GM19463 (cell line): ENCODE measurements around the gene ATP8A2.

Experiments
- ATAC-seq: cut with Tn5 transposase; IDR thresholded peaks from one replicate; pipeline ENCODE4 v1.9.1; 2021; ENCODE audit warnings: mild to moderate bottlenecking, moderate library complexity; ENCODE audit not compliant: unreplicated experiment

The ATP8A2 gene

DNA sequence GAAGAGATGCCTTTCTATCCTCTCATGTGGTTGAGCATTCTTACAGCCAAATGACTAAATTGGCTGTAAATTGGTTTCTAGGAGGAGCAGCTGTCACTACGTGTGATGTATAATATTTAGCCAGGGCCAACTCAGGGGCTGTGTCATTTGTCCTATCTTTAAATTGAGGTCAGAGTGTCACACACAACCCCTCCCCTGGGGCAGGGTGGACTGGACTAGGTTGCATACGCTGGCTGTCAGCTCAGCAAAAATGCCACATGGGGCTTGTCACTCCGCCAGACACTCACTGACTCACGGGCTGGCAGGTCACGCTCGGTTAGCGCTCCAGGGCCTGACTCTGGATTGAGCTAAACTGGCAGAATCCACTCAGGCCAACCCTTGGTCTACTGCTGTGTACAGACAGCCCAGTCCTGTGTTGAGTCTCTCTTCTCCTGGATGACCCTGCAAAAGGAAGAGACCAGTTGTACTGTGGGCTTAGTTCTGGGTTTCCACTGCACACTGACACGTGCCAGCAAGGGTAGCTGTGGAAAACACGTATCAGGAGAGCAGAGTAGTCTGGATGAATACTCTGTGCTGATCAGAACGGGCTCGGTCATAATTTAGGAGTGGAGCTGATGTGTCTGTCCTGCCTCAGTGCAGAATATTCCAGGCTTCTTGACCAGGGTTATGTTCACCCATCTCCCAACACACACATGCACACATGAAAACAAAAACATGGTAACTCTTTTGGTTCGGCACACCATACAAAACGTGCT lies 650.9 kb downstream of the ATP8A2 start:
- peak; percentile 48 for ATAC-seq

DNA sequence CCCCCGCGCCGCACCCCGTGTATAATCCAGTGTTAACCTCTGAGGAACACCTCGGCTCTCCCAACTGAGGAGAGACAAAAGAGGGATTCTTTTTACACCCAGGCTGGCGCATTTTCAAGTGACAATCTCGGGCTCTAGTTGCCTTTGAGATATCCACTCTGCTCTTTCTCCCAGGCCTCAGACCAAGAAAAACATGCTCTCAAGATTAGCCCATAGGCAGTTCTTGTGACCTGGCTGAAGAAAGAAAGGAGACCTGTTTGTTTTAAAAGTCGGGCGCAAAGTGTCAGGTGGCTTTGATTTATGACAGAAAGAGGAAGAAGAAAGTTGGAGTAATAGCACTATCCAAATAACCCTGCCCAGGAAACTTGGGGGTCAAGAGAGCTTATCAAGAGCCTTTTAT lies 652.8 kb downstream of the ATP8A2 start:
- no peak for ATAC-seq

DNA sequence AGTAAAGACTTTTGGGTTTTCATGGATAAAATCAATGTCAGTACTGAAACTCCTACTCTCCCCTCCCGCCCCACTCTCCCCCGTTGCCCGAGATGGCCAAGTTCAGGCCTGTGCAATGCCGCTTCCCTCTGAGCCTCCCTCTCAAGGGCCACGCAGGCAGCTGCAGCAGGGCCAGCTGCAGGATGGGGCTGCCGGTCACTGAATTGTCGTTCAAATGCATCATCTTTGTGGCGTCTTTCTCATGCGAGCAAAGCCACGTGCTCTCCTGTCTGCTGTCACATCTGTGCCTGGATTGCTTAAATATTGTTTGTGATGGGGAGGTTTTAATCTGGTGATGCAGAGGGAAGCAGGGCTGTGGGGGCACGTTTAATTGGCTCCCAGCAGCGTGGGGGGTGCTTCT lies 653.4 kb downstream of the ATP8A2 start:
- no peak for ATAC-seq

DNA sequence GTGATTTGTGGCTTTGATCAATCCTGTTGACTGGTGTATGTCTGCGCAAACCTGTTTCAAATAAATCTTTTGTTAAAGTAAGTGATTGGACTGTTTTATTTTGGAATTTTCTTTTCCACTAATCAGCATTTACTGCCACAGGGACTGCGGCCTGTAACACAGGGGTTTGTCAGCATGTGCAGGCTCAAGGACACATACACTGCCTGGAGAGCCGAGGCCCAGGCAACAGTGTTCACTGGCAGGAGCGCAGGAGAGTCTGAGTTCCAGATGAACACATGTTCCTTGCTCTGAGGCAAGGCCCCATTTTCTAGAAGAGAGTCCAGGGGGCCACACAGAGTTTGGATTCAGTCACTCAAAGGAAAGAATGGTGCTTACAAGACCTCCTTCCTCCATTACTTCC lies 654.0 kb downstream of the ATP8A2 start:
- no peak for ATAC-seq

DNA sequence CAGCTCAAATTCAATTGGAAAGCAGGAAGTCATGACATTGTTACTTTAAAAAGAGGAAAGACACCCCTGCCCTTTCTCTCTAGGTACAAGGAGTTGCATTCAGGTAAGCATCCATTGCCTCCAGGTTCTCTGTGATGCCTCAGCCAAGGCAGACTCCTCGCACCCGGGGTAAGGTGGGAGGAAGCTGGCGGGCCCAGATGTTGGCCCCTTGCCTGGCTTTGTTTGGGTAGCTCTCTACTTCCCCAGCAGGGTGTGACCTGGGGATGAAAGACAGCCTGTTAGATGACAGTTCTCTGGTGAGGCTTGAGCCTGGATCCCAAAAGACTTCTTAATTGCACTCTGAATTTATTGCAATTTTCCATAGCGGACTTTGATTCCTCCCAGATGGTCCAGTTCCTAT lies 654.4 kb downstream of the ATP8A2 start:
- no peak for ATAC-seq

DNA sequence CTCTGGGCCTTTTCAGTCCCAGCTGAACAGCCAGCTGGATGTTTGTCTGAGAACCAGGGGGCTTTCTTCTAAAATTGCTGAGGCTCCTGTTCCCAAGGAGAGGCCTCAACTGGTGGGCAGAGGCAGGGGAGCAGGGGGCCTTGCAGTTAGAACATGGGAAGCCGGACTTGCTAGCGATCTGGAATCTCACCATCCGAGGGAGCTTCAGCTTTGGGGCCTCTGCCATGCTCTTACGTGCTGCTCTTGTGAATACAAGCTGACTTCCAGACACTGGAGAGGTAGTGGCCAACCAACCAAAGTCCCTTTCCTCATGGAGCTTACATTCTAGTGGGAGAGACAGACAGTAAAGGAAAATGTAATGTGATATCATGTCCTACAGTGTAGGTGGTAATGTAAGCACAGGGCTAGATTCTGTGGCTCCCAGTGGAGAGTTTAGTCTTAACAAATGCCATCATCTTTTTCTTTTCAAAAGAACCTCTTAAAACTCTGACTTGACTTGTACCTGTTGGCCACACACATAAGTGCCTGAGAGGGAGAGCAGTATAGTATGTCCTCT lies 657.9 kb downstream of the ATP8A2 start:
- no peak for ATAC-seq

DNA sequence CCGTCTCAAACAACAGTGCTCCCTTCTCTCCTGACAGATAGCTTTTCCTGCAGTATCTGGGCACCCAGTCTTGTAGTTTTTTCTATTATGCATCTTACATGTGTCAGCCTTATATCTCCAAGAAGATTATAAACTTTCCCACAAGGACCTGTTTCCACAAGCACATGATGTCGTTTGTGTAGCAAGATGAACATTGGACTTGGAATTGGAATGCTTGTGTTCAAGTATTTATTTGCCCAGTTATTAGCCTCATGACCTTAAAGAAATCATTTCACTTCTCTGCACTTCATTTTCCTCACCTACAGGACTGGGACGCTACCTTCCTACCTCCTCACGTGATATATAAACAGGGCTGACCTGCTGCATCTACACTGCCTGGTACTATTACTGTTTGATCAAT lies 658.6 kb downstream of the ATP8A2 start:
- no peak for ATAC-seq

DNA sequence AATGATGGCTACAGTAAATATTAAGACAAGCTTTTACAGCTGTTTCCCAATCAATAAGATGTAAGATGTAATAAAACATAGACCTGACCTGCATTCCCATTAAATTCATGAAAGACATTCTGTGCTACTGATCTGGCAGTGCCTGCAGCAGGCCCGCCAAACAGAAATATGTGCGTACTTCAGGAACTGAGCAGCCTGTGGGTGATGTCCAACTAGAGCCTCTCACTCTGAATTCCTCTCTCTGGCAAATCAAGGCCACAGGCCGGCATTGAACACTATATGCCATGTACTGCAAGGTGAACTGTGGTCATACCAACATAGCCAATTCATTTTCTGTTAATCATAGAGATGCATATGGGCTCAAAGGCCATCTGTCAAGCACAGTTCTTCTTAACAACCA lies 662.2 kb downstream of the ATP8A2 start:
- no peak for ATAC-seq

DNA sequence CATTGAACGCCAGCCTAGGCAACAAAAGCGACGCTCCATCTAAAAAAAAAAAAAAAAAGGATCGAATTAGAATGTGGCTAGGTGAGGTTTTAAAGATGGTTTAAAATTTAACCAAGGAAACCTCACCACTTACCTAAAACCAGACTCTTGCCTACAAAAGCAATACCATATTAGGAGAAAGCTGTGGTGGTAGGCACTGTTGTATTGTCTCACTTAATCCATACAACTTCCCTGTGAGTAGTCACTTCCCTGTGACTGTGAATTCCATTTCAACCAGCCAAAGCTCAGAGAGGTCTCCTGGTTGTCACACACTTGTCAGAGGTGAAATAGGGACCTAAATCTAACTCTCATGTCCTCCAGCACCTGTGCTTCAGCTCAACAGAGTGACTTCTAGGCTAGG lies 664.6 kb downstream of the ATP8A2 start:
- no peak for ATAC-seq

DNA sequence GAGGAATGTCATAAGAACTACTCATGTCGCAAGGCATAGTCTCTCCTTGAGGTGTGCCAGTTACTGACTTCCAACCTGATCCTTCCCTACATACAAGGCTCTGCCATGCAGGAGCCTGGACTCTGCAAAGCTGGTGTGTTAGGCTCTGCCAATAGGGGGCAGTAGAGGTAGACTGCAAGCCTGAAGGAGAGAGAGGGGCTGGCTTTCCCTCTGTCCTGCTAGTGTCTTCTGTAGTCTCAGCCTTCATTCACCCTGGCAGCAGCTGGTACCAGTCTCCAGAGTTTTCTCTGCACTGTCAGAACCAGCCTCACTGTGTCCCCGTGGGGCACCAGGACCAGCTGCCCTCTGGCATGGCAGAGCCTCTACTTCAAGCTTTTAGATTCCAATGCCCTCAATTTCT lies 665.5 kb downstream of the ATP8A2 start:
- ATAC-seq = no peak

DNA sequence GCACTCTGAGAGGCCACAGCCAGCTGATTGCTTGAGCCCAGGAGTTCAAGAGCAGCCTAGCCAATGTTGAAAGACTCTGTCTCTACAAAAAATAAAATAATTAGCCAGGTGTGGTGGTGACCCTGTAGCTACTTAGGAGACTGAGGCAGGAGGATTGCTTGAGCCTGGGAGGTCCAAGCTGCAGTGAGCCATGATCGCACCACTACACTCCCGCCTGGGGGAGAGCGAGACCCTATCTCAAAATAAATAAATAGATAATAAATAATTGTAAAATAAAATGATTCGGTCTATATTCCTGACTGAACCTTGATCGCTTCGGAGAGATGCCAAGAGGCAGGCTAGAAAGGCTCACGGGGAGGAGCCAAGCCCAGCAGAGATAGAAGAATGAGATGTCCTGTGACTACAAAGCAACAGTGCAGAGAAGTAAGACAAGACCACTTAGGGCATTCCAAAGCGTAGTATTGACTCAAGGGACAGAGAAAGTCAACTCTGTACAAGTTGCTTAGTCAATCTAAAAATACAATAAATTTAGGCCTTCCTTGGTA lies 667.2 kb downstream of the ATP8A2 start:
- ATAC-seq = no peak

DNA sequence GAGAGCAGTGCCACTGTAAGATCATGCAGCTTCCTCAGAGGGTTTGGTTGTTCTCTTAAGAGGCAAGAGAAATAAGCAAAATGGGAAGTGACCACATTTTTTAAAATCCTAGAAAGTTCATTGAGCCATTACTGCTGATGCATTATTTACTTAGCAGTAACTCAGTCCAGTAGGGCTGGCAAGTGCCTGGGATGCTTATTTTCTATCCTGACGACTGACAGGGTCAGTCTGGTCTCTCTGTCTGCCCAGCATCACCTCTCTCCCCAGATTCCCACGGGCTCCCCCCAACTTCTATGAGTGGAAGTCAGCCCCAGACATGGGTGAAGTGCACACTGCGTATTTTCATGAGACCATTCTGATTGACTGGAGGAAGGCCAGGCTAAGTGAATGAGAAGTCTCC lies 669.7 kb downstream of the ATP8A2 start:
- ATAC-seq = no peak

DNA sequence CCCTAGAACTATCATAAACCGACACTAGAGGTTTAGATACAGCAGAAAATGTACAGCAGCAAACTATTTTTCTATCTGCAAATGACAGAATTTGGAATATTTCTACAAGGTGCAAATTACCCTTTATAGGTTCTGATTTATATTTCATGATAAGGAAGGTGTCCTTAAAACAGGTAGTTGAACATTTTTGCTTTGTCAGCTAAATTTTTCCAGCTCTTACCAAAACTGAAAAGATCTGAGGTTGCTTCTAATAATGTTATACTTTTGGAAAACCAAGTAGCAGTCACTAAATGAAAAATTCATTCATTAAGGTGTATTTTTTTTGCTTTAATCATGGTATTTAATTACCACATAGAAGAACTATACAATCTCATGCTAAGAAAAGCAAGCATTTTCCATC lies 671.0 kb downstream of the ATP8A2 start:
- no peak for ATAC-seq

DNA sequence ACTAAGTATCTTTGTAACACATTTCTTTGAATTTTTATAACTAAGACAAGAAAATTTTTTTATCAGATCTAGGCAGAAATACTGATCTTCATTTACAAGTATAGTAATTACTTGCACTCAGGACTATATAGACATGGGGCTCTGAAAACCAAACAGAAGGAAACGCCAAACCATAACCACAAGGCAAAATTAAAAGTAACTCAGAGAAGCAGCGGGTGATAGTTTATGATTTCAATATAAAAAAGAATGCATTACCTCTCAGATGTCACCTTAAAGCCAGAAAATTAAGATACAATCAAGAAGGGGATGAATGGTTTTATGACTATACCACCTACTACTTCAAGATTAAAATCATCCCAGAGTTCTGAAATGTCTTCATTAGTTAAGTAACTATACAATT lies 673.4 kb downstream of the ATP8A2 start:
- no peak for ATAC-seq

DNA sequence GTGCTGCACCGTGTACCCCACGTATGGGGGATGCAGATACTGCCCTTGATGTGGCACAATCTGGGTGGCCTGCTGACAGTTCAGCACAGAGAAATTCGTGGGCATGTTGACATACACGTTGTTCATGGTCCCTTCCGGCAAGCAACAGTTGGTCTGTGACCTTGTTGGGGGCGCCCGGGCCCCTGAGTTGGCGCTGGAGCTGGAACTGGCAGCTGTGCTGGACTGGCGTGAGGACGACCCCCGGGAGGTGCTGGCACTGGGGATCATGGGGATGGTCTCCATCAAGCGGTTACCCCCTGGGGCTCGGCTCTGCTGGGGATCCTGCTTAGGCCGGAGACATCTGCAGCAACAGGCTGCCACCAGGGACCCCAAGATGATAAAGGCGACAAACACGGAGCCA lies 674.9 kb downstream of the ATP8A2 start:
- ATAC-seq = no peak

DNA sequence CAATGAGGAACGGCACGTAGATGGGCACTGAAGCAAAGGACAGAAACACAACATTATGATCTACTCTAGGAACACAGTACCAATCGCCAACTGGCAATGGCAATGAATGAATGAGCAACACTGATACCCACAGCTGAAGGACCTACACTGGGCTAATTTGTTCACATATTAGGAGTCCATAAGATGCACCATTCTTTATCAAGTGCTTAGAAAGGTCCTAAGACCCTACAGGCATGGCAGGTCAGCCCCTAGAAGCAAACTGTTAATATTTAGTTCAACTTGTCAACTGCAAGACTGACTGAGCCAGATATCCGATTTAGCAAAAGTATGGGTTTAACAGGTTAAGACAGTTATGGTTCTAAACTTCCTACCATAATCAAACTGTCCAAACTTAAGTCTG lies 675.3 kb downstream of the ATP8A2 start:
- ATAC-seq = no peak

DNA sequence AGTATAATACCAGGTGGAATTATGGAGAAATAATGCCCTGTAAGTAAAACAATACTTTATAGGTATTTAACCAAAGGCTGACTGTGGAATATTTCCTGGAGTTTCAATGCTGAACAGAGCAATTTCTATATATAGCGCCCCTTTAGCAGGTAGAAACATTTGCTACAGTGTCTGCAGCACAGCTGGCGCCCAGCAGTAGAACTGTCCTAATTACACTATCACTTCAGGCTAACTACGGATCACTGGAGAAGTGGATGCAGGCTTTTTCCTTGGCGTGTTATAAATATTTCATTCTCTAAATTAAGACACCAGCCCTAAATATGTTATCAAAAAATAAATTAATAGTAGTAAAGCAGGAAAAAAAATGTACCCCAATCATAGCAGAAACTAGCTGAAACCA lies 677.0 kb downstream of the ATP8A2 start:
- no peak for ATAC-seq

DNA sequence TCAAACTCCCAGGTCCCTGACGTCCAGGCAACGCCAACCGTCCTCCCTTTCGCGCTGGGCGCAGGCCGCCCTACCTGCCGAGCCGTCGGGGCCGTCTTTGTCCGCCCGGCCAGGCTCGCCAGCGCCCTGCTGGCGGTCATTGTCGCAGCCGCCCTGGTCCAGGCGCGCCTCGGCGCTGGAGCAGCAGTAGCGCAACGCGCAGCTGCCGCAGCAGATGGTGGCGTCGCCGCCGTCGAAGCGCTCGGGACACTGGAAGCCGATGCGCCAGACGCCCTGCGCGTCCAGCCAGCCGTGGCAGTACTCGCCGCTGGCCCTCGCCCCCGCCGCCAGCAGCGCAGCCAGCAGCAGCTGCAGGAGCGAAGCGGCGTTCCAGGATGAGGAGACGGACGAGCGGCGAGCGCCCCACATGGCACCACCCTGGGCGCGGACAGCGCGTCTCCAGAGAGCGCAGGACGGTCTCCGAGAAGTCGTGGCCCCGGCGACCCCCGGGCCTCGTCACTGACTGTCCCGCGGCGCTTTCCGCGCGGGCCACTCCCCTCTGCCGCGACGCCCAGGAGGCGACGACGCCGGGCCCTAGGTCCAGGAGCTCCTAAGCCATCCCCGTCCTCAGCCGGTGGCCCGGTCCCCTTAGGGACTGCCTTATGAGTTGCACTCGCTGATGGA lies 678.9 kb downstream of the ATP8A2 start:
- no peak for ATAC-seq

DNA sequence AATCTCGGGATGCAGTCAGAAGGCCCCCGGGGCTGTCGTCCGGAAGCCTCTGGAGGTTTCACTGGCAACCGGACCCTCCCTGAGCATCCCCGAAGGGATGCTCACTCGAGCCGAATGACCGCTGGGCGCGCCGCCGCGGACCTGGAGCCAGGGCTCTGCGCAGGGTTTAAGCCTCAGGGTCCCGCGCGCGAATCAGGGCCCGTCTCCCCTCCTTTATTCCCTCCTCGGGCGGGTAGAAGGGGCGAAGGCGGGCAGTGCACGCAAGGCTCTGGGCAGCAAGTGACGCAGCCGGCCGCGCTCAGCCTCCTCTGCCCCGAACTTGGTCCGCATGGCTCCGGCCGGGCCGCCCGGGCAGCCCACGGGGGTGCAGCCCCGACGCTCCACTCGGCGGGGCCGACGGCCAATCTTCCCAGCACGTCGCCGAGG lies 679.5 kb downstream of the ATP8A2 start:
- no peak for ATAC-seq

DNA sequence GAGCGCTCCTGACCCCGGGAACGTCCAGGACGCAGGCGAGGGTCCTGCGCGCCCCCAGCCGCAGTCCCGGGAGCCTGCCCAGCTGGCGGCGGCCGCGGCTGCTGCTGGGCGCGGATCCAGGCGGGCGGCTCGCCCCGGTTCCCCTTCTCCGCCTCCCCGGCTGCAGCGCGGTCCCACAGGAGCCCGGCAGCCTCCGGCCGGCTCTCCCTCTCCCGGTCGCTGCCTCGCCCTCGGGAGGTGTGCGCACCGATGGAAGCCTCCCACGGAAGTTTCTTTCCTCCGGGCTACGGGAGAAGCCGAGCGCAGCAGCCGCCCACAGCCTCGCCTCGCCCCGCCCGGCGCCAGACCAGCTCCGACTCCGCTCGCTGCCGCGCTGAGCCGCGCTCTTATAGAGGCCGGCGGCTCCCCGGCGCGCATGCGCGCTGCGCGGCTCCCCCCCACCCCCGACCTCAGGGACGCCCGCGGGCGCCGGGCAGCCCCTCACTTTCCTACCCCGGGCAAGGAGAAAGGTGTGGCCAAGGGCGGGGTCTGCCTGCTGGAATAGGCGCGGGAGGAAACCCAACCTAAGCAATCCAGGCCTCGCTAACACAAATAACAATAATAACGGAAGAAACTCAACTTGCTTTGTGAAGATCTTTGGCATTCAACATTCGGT lies 680.0 kb downstream of the ATP8A2 start, which contains the start of gene SHISA2:
Gene SHISA2 (minus strand): TSS at position 360 of the 655 bp plus-strand sequence. CDS start 1,041 bp downstream, outside the sequence.
- ATAC-seq = no peak

DNA sequence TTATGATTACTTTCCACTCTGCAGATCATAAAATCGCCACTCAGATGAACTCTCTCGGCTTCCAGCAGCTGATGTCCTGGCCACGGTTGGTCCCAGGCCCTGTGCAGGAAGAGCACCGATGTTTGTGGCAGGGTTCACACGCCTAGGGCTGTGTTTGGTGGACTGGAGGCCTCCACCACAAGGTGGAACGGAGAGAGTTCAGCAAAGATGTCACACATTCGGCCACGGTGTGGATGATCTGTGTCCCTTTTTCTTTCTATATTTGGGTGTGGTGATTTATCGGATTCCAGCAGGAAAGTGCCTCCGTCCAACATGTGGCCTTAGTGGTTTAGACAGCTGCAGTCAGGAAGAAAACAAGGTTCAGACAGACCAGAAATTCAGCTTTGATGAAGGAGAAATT lies 680.6 kb downstream of the ATP8A2 start:
- no peak for ATAC-seq
